HG03575 (cell line): ENCODE measurements around the gene TRIOBP.
A peak's percentile ranks its signal among the peaks of the same experiment; 100 is the strongest.
"Not testable (repeated sequence)": the region's sequence is repeated elsewhere in the genome, so short reads cannot be mapped to it uniquely, and the experiment has no call there.

Experiments
- ATAC-seq: cut with Tn5 transposase; IDR thresholded peaks from one replicate; pipeline ENCODE4 v1.9.1; 2021; ENCODE audit not compliant: unreplicated experiment, insufficient number of reproducible peaks, low FRiP score; ENCODE audit errors: extremely low read depth

The TRIOBP gene

GRCh38 chr22:37696657-37697537 is at the start of gene TRIOBP:
Gene TRIOBP, plus strand, starts transcription at chr22:37697048. Its CDS starts 4,318 bp downstream, at chr22:37701366.
- ATAC-seq = no peak

GRCh38 chr22:37647317-37647716 is 49.5 kb upstream of the TRIOBP start:
- no peak for ATAC-seq

GRCh38 chr22:37647928-37648327 is 48.9 kb upstream of the TRIOBP start:
- no peak for ATAC-seq

- ATAC-seq = no peak
Observed at GRCh38 chr22:37650463-37651136, 46.2 kb upstream of the TRIOBP start.

GRCh38 chr22:37654563-37655251 is 42.1 kb upstream of the TRIOBP start:
- ATAC-seq = no peak

GRCh38 chr22:37655252-37655563 is 41.6 kb upstream of the TRIOBP start:
- no peak for ATAC-seq

GRCh38 chr22:37656583-37656982 is 40.3 kb upstream of the TRIOBP start:
- not testable (repeated sequence) for ATAC-seq

GRCh38 chr22:37657590-37658132 is 39.2 kb upstream of the TRIOBP start:
- ATAC-seq = no peak

- peak; percentile 33 for ATAC-seq
Observed at GRCh38 chr22:37658133-37659065, 38.4 kb upstream of the TRIOBP start, which contains the start of gene PDXP. Gene PDXP, plus strand, starts transcription at chr22:37658723. Its CDS starts 60 bp downstream, at chr22:37658783.

- ATAC-seq = no peak
Observed at GRCh38 chr22:37659066-37659896, 37.6 kb upstream of the TRIOBP start.

GRCh38 chr22:37659897-37660708 is 36.7 kb upstream of the TRIOBP start:
- no peak for ATAC-seq

- no peak for ATAC-seq
Observed at GRCh38 chr22:37660709-37661045, 36.2 kb upstream of the TRIOBP start.

- ATAC-seq = no peak
Observed at GRCh38 chr22:37661160-37661924, 35.5 kb upstream of the TRIOBP start.

- no peak for ATAC-seq
Observed at GRCh38 chr22:37662039-37662438, 34.8 kb upstream of the TRIOBP start.

- ATAC-seq = no peak
Observed at GRCh38 chr22:37663521-37664140, 33.2 kb upstream of the TRIOBP start.
